Tibial artery (tissue), 4 donors: Measurements from ENCODE around the gene DMD.

Experiments
- DNase-seq, 2 donors: peaks; one replicate each; pipeline ENCODE4 v3.0.0-alpha.2; 2019
- H3K27ac ChIP-seq, 2 donors: fragments of 200-600 bp; sonication (generic) in 1 of 2; 1 replicate in 1 of 2; 2 replicates in 1 of 2; pipeline ENCODE4 v1.5.1; 2018 to 2019; ENCODE audit warnings: mild to moderate bottlenecking in 1 of 2
- H3K27me3 ChIP-seq, 2 donors: fragments of 200-600 bp; sonication (generic) in 1 of 2; one replicate each; pipeline versions ENCODE4 v1.5.1 to v1.6.0; 2016 to 2019
- H3K36me3 ChIP-seq, 3 donors: fragments of 200-600 bp; sonication (generic) in 2 of 3; one replicate each; pipeline ENCODE4 v1.5.1; 2016 to 2019; ENCODE audit warnings: mild to moderate bottlenecking in 2 of 3
- H3K4me1 ChIP-seq, 4 donors: fragments of 200-600 bp; sonication (generic) in 2 of 4; 1 replicate in 3 of 4; 2 replicates in 1 of 4; pipeline ENCODE4 v1.5.1; 2016 to 2019
- H3K4me3 ChIP-seq, 2 donors: fragments of 200-600 bp; sonication (generic) in 1 of 2; 1 replicate in 1 of 2; 2 replicates in 1 of 2; pipeline ENCODE4 v1.5.1; 2018 to 2019; ENCODE audit warnings: mild to moderate bottlenecking in 2 of 2
- H3K9me3 ChIP-seq, 3 donors: fragments of 200-600 bp; sonication (generic) in 1 of 3; one replicate each; pipeline ENCODE4 v1.5.1; 2016 to 2019
- intact Hi-C: fragments of 100-400 bp; cut with DNase I; formaldehyde crosslinking; loops from one replicate; pipeline ENCODE4 v1.15.0; 2023; ENCODE audit warnings: low total_unique reads
- TF ChIP-seq, protein P1 (sequence below), 2 experiments: fragments of 200-600 bp in 1 of 2; fragments of 450-650 bp in 1 of 2; IDR thresholded peaks; one replicate each; pipeline ENCODE4 v1.5.1; 2017 to 2019; ENCODE audit warnings: antibody characterized with exemption in 2 of 2, mild to moderate bottlenecking in 1 of 2, moderate library complexity in 1 of 2

The DMD gene

GRCh38 chrX:31092476-31092875 is 2118.9 kb downstream of the DMD start:
- no peaks in the 10 kb centered on the region for H3K9me3 ChIP-seq
- no peak for DNase-seq

GRCh38 chrX:31091819-31092218 is 2119.5 kb downstream of the DMD start:
- Histone ChIP-seq H3K4me1 (no peaks in the 10 kb centered on the region), H3K27me3 (no peaks in the 10 kb centered on the region), H3K27ac (no peak overlapping the region), H3K36me3 (no peaks in the 10 kb centered on the region), H3K9me3 (no peaks in the 10 kb centered on the region), H3K4me3 (no peak overlapping the region)
- DNase-seq, result no peak
- TF ChIP-seq, protein P1, sequence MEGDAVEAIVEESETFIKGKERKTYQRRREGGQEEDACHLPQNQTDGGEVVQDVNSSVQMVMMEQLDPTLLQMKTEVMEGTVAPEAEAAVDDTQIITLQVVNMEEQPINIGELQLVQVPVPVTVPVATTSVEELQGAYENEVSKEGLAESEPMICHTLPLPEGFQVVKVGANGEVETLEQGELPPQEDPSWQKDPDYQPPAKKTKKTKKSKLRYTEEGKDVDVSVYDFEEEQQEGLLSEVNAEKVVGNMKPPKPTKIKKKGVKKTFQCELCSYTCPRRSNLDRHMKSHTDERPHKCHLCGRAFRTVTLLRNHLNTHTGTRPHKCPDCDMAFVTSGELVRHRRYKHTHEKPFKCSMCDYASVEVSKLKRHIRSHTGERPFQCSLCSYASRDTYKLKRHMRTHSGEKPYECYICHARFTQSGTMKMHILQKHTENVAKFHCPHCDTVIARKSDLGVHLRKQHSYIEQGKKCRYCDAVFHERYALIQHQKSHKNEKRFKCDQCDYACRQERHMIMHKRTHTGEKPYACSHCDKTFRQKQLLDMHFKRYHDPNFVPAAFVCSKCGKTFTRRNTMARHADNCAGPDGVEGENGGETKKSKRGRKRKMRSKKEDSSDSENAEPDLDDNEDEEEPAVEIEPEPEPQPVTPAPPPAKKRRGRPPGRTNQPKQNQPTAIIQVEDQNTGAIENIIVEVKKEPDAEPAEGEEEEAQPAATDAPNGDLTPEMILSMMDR (IDR thresholded peaks at IDR 0.05), result no peak
- intact Hi-C loops, result no loop called here

More at GRCh38 chrX:31092476-31092875, 2118.9 kb downstream of the DMD start:
- TF ChIP-seq, protein P1 (IDR thresholded peaks at IDR 0.05), result no peak
- Histone ChIP-seq H3K4me1 (no peaks in the 10 kb centered on the region), H3K36me3 (no peaks in the 10 kb centered on the region), H3K27me3 (no peaks in the 10 kb centered on the region), H3K4me3 (no peak overlapping the region), H3K27ac (no peak overlapping the region)
- intact Hi-C loops, result no loop called here

DNA sequence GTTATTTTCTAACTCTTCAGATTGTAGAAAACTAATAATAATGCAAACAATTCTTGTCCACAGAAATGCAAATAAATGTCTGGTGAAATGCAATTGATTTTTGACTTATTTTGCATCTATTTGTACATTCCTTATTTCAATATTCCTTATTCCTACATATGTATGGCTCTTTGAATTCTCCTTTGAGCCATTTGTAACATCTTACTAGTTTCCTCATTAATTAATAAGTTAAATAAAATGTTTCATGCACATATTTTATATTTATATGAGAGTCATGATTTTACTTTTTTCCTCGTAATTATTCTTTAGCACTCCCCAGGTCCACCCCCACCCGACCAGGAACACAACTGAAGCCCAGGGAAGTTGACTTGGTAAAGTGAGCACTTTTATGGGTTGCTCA is 2136.8 kb downstream of the DMD start:
- DNase-seq, result no peak
- Histone ChIP-seq H3K4me1 (no peaks in the 10 kb centered on the region), H3K27me3 (no peaks in the 10 kb centered on the region), H3K27ac (no peak overlapping the region), H3K36me3 (no peaks in the 10 kb centered on the region), H3K9me3 (peaks cover 0 to 12% (median 0%) of the 10 kb centered on the region in 3 donors), H3K4me3 (no peak overlapping the region)
- intact Hi-C loops, result no loop called here
- TF ChIP-seq, protein P1 (IDR thresholded peaks at IDR 0.05), result no peak

- TF ChIP-seq, protein P1 (IDR thresholded peaks at IDR 0.05), result no peak
- no peaks in the 10 kb centered on the region for H3K27me3 ChIP-seq
- no peak for DNase-seq
- intact Hi-C loops, result no loop called here
- no peak within 1 kb of the TSS for H3K27ac ChIP-seq
- no peaks in the 10 kb centered on the region for H3K36me3 ChIP-seq
- peaks cover 0 to 12% (median 0%) of the 10 kb centered on the region in 3 donors for H3K9me3 ChIP-seq
- no peaks in the 10 kb centered on the region for H3K4me1 ChIP-seq
- H3K4me3 ChIP-seq, result no peak within 1 kb of the TSS
Observed at GRCh38 chrX:31071725-31072124, 2139.6 kb downstream of the DMD start, which contains the start of gene FTHL17. TSS of gene FTHL17 (minus strand) at chrX:31072041. CDS start at chrX:31071953, 88 bp downstream.

DNA sequence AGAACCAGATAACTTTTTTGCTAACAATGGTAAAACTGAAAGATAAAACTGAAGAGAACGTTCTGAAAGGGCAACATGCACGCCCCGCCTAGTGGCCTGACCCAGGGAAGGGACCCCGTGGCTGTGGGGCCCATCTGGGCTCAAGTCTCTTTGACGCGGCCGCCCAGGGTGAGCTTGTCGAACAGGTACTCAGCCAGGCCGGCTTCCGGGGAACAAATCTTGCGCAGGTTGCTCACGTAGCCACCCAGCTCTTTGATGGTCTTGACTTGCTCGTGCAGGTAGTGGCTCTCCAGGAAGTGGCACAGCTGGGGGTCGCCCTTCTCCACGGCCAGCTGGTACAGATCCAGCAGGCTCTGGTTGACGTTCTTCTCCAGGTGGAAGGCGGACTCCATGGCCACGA is 2140.1 kb downstream of the DMD start:
- intact Hi-C loops, result no loop called here
- Histone ChIP-seq H3K4me1 (no peaks in the 10 kb centered on the region), H3K27me3 (no peaks in the 10 kb centered on the region), H3K36me3 (no peaks in the 10 kb centered on the region), H3K9me3 (peaks cover 0 to 12% (median 0%) of the 10 kb centered on the region in 3 donors), H3K4me3 (no peak overlapping the region), H3K27ac (no peak overlapping the region)
- no peak for DNase-seq
- TF ChIP-seq, protein P1 (IDR thresholded peaks at IDR 0.05), result no peak

DNA sequence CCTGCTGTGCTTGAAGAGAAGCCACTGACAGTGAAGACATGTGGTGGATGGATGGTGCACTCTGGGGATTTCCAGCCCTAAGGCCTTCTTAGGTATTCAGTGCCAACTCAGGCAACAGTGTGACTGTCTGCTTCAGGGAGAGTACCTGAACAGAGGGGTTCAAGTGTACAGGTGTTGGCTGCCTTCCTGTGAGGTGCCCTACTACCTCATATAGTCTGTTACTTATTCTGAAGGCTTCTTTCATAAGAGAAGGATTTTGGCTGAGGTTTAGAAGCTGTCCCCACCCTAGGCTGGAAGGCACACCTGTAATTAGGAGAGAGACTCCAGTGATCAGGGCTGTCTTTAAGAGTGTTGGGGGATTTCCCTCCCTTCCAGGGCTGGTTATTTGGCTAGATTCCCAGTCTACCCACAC is 2141.3 kb downstream of the DMD start:
- no peak overlapping the region for H3K4me3 ChIP-seq
- no peaks in the 10 kb centered on the region for H3K36me3 ChIP-seq
- TF ChIP-seq, protein P1 (IDR thresholded peaks at IDR 0.05), result no peak
- no peaks in the 10 kb centered on the region for H3K4me1 ChIP-seq
- no peak overlapping the region for H3K27ac ChIP-seq
- peaks cover 0 to 6% (median 0%) of the 10 kb centered on the region in 3 donors for H3K9me3 ChIP-seq
- intact Hi-C loops, result no loop called here
- DNase-seq, result no peak
- H3K27me3 ChIP-seq, result no peaks in the 10 kb centered on the region
